PC-3 (cell line): ENCODE results near the gene HSH2D.

Experiments used
- EZH2 ChIP-seq: fragments of 300-600 bp; sonication (generic); IDR thresholded peaks from one replicate; pipeline ENCODE4 v1.6.1; 2017; ENCODE audit warnings: antibody characterized with exemption, mild to moderate bottlenecking, low read length; ENCODE audit not compliant: unreplicated experiment
- EZH2phosphoT487 ChIP-seq: fragments of 300-600 bp; sonication (generic); IDR thresholded peaks from 2 replicates; pipeline ENCODE4 v1.6.1; 2018; ENCODE audit warnings: mild to moderate bottlenecking, antibody characterized with exemption, low read length, borderline replicate concordance
- TF ChIP-seq, protein P1 (sequence below): fragments of 300-600 bp; sonication (generic); conservative IDR thresholded peaks from 2 replicates; pipeline ENCODE4 v1.5.1; 2017; ENCODE audit warnings: antibody characterized with exemption, low read depth, mild to moderate bottlenecking, low read length

DNA sequence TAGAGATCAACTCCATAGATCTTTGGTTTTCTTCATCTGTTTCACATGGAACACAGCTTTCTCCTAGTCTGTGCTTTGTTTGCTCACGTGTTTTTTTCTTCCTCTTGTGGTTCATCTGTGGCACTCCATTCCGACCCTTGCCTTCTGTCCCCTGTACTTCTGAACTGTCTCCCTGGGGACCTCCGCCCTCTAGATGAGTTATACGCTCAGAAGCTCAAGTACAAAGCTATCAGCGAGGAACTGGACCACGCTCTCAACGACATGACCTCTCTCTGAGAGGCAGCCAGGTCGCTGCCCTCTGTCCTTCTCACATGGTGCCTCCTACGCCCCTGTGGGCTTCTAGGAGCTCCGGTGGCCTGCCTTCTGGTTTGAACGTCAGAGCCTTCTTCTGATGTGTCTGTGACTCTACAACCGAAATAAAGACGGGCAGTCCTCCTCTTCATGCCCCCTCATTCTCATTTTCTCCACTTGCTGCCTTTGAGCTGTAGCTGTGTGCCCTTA is 48.4 kb upstream of the HSH2D start:
- TF ChIP-seq EZH2 (no peak), EZH2phosphoT487 (no peak)
- TF ChIP-seq, protein P1, sequence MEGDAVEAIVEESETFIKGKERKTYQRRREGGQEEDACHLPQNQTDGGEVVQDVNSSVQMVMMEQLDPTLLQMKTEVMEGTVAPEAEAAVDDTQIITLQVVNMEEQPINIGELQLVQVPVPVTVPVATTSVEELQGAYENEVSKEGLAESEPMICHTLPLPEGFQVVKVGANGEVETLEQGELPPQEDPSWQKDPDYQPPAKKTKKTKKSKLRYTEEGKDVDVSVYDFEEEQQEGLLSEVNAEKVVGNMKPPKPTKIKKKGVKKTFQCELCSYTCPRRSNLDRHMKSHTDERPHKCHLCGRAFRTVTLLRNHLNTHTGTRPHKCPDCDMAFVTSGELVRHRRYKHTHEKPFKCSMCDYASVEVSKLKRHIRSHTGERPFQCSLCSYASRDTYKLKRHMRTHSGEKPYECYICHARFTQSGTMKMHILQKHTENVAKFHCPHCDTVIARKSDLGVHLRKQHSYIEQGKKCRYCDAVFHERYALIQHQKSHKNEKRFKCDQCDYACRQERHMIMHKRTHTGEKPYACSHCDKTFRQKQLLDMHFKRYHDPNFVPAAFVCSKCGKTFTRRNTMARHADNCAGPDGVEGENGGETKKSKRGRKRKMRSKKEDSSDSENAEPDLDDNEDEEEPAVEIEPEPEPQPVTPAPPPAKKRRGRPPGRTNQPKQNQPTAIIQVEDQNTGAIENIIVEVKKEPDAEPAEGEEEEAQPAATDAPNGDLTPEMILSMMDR, result no peak
